NCI-H774 (cell line): Measurements from ENCODE around the gene PPP1R3E.

Experiments used
- DNase-seq: peaks from one replicate; lab custom pipeline; 2025; lab: John Stamatoyannopoulos, UW

PPP1R3E gene

DNA sequence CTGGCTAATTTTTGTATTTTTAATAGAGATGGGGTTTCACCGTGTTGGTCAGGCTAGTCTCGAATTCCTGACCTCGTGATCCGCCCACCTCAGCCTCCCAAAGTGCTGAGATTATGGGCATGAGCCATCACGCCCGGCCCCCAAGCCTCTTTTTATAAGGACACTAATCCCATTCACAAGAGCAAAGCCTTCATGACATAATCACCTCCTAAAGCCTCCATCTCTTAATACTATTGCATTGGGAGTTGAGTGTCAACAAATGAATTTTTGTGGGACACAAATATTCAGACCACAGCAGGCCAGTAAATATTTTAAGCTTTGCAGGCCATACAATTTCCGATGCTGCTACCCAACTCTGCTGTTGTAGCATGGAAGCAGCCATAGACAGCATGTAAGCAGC, 54.1 kb downstream of the PPP1R3E start:
- DNase-seq: no peak
